Endothelial cell of umbilical vein (primary cell): Measurements from ENCODE around the gene LCLAT1. TPM values are rescaled to one million over a fixed set of nuclear protein-coding genes. Genes with fewer than 3 reads are reported as not detected.

ENCODE experiments used
- BruUV-seq: library from RNA; stranded (reverse); fragments of 400-500 nt; replicated peaks from 2 replicates; lab custom pipeline; 2021; lab: Mats Ljungman, UMichigan
- CTCF ChIA-PET: fragments of 300-600, 350-600 bp; sonication (Branson Sonifier 250); formaldehyde crosslinking; loops from one replicate; lab custom pipeline; 2021; ENCODE audit warnings: antibody characterized with exemption, inconsistent platforms; lab: Charles Lee
- POLR2A ChIA-PET: fragments of 300-600, 350-600 bp; sonication (Branson Sonifier 250); formaldehyde crosslinking; loops from one replicate; lab custom pipeline; 2021; ENCODE audit warnings: antibody characterized with exemption, inconsistent platforms; lab: Charles Lee
- DNase-seq: peaks from one replicate; pipeline ENCODE4 v3.0.0-alpha.2; 2011; ENCODE audit warnings: low read depth, low spot score
- FAIRE-seq: peaks from 2 replicates; lab custom pipeline; 2011; peaks lifted over from hg19 to GRCh38; lab: Jason Lieb, UNC
- H2AFZ ChIP-seq: 2 replicates; pipeline ENCODE4 v1.6.0; 2012; ENCODE audit warnings: low read depth, low read length, control low read depth, inconsistent platforms
- H3K27ac ChIP-seq: 2 replicates; pipeline ENCODE4 v1.5.1; 2011; ENCODE audit warnings: low read depth, mild to moderate bottlenecking, control low read depth, low read length, moderate library complexity; ENCODE audit not compliant: insufficient read depth
- H3K27me3 ChIP-seq, 2 experiments: 2 replicates each; pipeline versions ENCODE4 v1.6.0 to v1.6.1; 2011; ENCODE audit warnings: low read length in 2 of 2, mixed read lengths in 1 of 2; ENCODE audit not compliant: control insufficient read depth in 2 of 2, insufficient read depth in 2 of 2
- H3K36me3 ChIP-seq, 2 experiments: 2 replicates in 1 of 2; 3 replicates in 1 of 2; pipeline ENCODE4 v1.5.1; 2011; ENCODE audit warnings: low read length in 2 of 2, mild to moderate bottlenecking in 1 of 2, moderate library complexity in 1 of 2; ENCODE audit not compliant: control insufficient read depth in 2 of 2, insufficient read depth in 2 of 2; ENCODE audit errors: extremely low read depth in 1 of 2
- H3K4me1 ChIP-seq: 3 replicates; pipeline ENCODE4 v1.5.1; 2011; ENCODE audit warnings: mild to moderate bottlenecking, low read length; ENCODE audit not compliant: control insufficient read depth, insufficient read depth; ENCODE audit errors: extremely low read depth
- H3K4me2 ChIP-seq: 2 replicates; pipeline ENCODE4 v1.6.1; 2011; ENCODE audit warnings: low read length, control low read depth, mixed read lengths; ENCODE audit not compliant: insufficient read depth
- H3K4me3 ChIP-seq, 3 experiments: fragments of 200-600 bp in 1 of 3; sonication (generic), shearing (Covaris generic) in 1 of 3; replicated peaks in 1 of 3; 2 replicates each; pipeline ENCODE4 v1.5.1; 2011 to 2016; ENCODE audit warnings: control low read depth in 3 of 3, low read length in 3 of 3, mild to moderate bottlenecking in 2 of 3, inconsistent platforms in 1 of 3, low read depth in 1 of 3, moderate library complexity in 1 of 3; ENCODE audit not compliant: insufficient read depth in 1 of 3
- H3K79me2 ChIP-seq: 2 replicates; pipeline ENCODE4 v1.6.0; 2012; ENCODE audit warnings: low read length, inconsistent platforms; ENCODE audit not compliant: control insufficient read depth, insufficient read depth
- H3K9ac ChIP-seq: replicated peaks from 2 replicates; pipeline ENCODE3; 2011; ENCODE audit warnings: low read length, control low read depth; ENCODE audit not compliant: insufficient read depth; ENCODE audit errors: extremely low read depth
- H3K9me1 ChIP-seq: replicated peaks from 3 replicates; pipeline ENCODE4 v1.6.0; 2011; ENCODE audit warnings: mild to moderate bottlenecking, low read length; ENCODE audit not compliant: control insufficient read depth, insufficient read depth; ENCODE audit errors: extremely low read depth
- H3K9me3 ChIP-seq: replicated peaks from 2 replicates; pipeline ENCODE4 v1.5.1; 2012; ENCODE audit warnings: low read length, inconsistent platforms; ENCODE audit not compliant: control insufficient read depth, insufficient read depth
- H4K20me1 ChIP-seq: replicated peaks from 2 replicates; pipeline ENCODE3; 2011; ENCODE audit warnings: mild to moderate bottlenecking, low read length; ENCODE audit not compliant: control insufficient read depth, insufficient read depth; ENCODE audit errors: extremely low read depth
- CTCF ChIP-seq, 2 donors: IDR thresholded peaks; 1 replicate in 1 of 2; 2 replicates in 1 of 2; pipeline ENCODE4 v1.5.1; 2011; ENCODE audit warnings: low read length in 2 of 2, mild to moderate bottlenecking in 2 of 2, moderate library complexity in 2 of 2, control low read depth in 1 of 2, inconsistent platforms in 1 of 2, low read depth in 1 of 2; ENCODE audit not compliant: insufficient read depth in 1 of 2; ENCODE audit errors: extremely low read depth in 1 of 2
- EZH2 ChIP-seq: IDR thresholded peaks from 2 replicates; pipeline ENCODE4 v1.6.1; 2012; ENCODE audit warnings: borderline replicate concordance, low read depth, mild to moderate bottlenecking, moderate library complexity, low read length, inconsistent platforms; ENCODE audit not compliant: severe bottlenecking
- FOS ChIP-seq: IDR thresholded peaks from 2 replicates; pipeline ENCODE4 v1.6.1; 2011; ENCODE audit warnings: mild to moderate bottlenecking, low read length, moderate library complexity, borderline replicate concordance; ENCODE audit not compliant: insufficient read depth
- GATA2 ChIP-seq: IDR thresholded peaks from 2 replicates; pipeline ENCODE4 v1.7.0; 2011; ENCODE audit warnings: low read depth, mild to moderate bottlenecking, moderate library complexity, mixed read lengths, low read length; ENCODE audit not compliant: insufficient read length, insufficient read depth
- JUN ChIP-seq: IDR thresholded peaks from 2 replicates; pipeline ENCODE4 v1.6.1; 2011; ENCODE audit warnings: borderline replicate concordance, low read depth; ENCODE audit not compliant: insufficient read length, insufficient read depth
- MAX ChIP-seq: IDR thresholded peaks from 2 replicates; pipeline ENCODE4 v1.6.1; 2011; ENCODE audit not compliant: insufficient read depth, insufficient read length
- MYC ChIP-seq: IDR thresholded peaks from one replicate; pipeline ENCODE4 v1.6.1; 2011; ENCODE audit warnings: mild to moderate bottlenecking, low read depth, low read length
- POLR2A ChIP-seq: IDR thresholded peaks from 2 replicates; pipeline ENCODE4 v1.6.1; 2012; ENCODE audit warnings: low read depth, mild to moderate bottlenecking, control low read depth, low read length
- POLR2AphosphoS5 ChIP-seq: IDR thresholded peaks from 2 replicates; pipeline ENCODE4 v1.6.1; 2012; ENCODE audit warnings: low read depth, mild to moderate bottlenecking, control low read depth, low read length, moderate library complexity; ENCODE audit not compliant: insufficient read depth
- dilution Hi-C: fragments of 300-500 bp; cut with MboI; formaldehyde crosslinking; loops from one replicate; pipeline ENCODE4 v1.15.0; 2019; ENCODE audit warnings: low sequenced_read_pairs; ENCODE audit not compliant: extremely low pct_ligation_motif_present
- intact Hi-C: fragments of 100-400 bp; cut with micrococcal nuclease; formaldehyde crosslinking; loops from one replicate; pipeline ENCODE4 v1.10.0; 2022
- polyA plus RNA-seq, 4 experiments: library from polyadenylated mRNA; depleted of rRNA in 3 of 4; stranded (reverse) in 3 of 4; unstranded in 1 of 4; fragments of >200 nt; gene quantifications; 2 replicates each; pipeline versions ENCODE4 v1.2.1 to v1.2.3, GENCODE V29; 2011 to 2012; ENCODE audit warnings: missing spikeins in 1 of 4
- total RNA-seq: library from RNA; stranded (reverse); gene quantifications from 2 replicates; pipeline ENCODE4 v1.2.3, GENCODE V29; 2021

Gene LCLAT1
- total and polyA plus RNA-seq, 2 donors (not counting 3 experiments of a cell fraction or from before 2014, with no cell fraction given): 6.1 to 20.8 TPM

- no TSS peak for BruUV-seq
- H3K4me3 ChIP-seq: no peak overlapping the region
- no peaks in the 10 kb centered on the region for H4K20me1 ChIP-seq
- H3K27me3 ChIP-seq: no peaks in the 10 kb centered on the region
- no peak overlapping the region for H3K4me2 ChIP-seq
- no peak overlapping the region for H3K27ac ChIP-seq
- FAIRE-seq (no peak), DNase-seq (no peak)
- CTCF ChIA-PET: interaction anchor here (1.0 to 1.9 kb wide), 2 partner anchors 10 to 488 kb away, joined by 3 to 4 read pairs; no protein-coding TSS in a partner anchor
- TF ChIP-seq POLR2AphosphoS5 (no peak), EZH2 (no peak), GATA2 (no peak), JUN (no peak), MAX (no peak), FOS (no peak), POLR2A (no peak), MYC (no peak), CTCF (IDR thresholded peaks at IDR 0.05; ENCODE audit: extremely low read depth in 1 of 2, insufficient read depth in 1 of 2, low read depth in 1 of 2, low read length in 2 of 2) (no peak)
- H2AFZ ChIP-seq: no peak overlapping the region
- no peaks in the 10 kb centered on the region for H3K9me3 ChIP-seq
- no peaks in the 10 kb centered on the region for H3K79me2 ChIP-seq
- intact Hi-C loops: no loop called here
- POLR2A ChIA-PET: no interaction called here
- no peaks in the 10 kb centered on the region for H3K36me3 ChIP-seq
- no peaks in the 10 kb centered on the region for H3K4me1 ChIP-seq
- dilution Hi-C loops: no loop called here
- H3K9ac ChIP-seq: no peak overlapping the region
- no peaks in the 10 kb centered on the region for H3K9me1 ChIP-seq
Measured at GRCh38 chr2:30652271-30652915, 205.3 kb downstream of the LCLAT1 start.
